ENCODE data around the gene PTPN3. TPM values are rescaled to one million over a fixed set of nuclear protein-coding genes. Genes with fewer than 3 reads are reported as not detected.
"Not testable (repeated sequence)": the region's sequence is repeated elsewhere in the genome, so short reads cannot be mapped to it uniquely, and the experiment has no call there.

Gene PTPN3
- total RNA-seq, 2 donors from 2014 or later, result 6.9 to 7.9 TPM

DNA sequence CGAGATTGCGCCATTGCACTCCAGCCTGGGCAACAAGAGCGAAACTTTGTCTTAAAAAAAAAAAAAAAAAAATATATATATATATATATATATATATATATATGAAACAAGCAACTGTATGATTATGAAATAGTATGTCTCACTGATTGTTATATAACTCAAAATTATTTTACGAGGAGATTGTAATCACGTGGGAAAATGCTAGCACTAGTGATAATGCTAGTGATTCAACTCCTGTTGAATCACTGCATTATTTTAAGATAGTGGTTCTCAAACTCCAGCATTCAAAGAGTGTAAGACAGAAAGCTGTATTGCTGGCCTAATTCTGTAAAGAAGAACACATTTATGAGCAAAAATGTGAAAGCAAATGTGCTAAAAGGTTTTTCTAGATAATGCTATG lies 12.4 kb upstream of the PTPN3 start:
- Histone ChIP-seq H3K9me3 (no peaks in the 10 kb centered on the region), H3K4me1 (no peaks in the 10 kb centered on the region), H3K27me3 (no peaks in the 10 kb centered on the region), H3K36me3 (no peaks in the 10 kb centered on the region), H3K4me3 (no peak overlapping the region), H3K27ac (no peak overlapping the region)
- TF ChIP-seq, protein P1, sequence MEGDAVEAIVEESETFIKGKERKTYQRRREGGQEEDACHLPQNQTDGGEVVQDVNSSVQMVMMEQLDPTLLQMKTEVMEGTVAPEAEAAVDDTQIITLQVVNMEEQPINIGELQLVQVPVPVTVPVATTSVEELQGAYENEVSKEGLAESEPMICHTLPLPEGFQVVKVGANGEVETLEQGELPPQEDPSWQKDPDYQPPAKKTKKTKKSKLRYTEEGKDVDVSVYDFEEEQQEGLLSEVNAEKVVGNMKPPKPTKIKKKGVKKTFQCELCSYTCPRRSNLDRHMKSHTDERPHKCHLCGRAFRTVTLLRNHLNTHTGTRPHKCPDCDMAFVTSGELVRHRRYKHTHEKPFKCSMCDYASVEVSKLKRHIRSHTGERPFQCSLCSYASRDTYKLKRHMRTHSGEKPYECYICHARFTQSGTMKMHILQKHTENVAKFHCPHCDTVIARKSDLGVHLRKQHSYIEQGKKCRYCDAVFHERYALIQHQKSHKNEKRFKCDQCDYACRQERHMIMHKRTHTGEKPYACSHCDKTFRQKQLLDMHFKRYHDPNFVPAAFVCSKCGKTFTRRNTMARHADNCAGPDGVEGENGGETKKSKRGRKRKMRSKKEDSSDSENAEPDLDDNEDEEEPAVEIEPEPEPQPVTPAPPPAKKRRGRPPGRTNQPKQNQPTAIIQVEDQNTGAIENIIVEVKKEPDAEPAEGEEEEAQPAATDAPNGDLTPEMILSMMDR (IDR thresholded peaks at IDR 0.05), result no peak
- no peak for DNase-seq (ENCODE audit: low spot score)

DNA sequence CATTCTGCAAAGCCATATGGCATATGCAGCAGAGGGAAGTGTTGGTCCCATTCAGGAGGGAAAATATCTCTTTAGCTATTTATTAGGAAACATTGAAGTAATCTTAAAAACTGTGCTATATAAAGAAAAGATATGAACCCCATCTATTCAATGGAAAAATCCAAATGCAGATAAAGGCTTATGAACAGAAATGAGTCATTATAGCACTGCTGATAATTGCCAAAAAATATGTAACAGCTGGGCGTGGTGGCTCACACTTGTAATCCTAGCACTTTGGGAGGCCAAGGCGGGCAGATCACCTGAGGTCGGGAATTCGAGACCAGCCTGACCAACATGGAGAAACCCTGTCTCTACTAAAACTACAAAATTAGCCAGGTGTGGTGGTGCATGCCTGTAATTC lies 11.9 kb upstream of the PTPN3 start:
- not testable (repeated sequence) for H3K36me3 ChIP-seq; H3K4me3 ChIP-seq; H3K9me3 ChIP-seq; H3K27me3 ChIP-seq; H3K4me1 ChIP-seq; H3K27ac ChIP-seq; DNase-seq (ENCODE audit: low spot score)

DNA sequence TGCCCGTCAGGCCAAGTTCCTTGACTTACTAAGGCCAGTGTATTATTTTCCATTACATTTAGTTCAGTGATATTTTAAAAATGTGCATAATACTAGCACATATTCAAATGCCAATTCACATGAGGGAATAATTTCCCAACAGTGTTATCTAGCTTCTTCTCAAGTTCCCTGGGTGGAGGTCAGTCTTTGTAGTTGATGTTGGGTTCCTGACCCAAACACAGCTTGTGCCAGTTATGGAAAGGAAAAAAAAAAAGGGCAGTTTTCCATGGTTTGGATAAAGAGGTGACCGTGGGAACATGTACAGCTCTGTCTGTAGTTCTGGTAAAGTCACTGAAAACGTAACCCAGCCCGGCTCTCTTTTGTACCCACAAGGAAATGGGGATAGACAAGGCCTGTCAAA lies 11.5 kb upstream of the PTPN3 start:
- Histone ChIP-seq H3K36me3 (no peaks in the 10 kb centered on the region), H3K4me3 (no peak overlapping the region), H3K4me1 (no peaks in the 10 kb centered on the region), H3K9me3 (no peaks in the 10 kb centered on the region), H3K27me3 (no peaks in the 10 kb centered on the region), H3K27ac (no peak overlapping the region)
- TF ChIP-seq, protein P1 (IDR thresholded peaks at IDR 0.05), result no peak
- no peak for DNase-seq (ENCODE audit: low spot score)

DNA sequence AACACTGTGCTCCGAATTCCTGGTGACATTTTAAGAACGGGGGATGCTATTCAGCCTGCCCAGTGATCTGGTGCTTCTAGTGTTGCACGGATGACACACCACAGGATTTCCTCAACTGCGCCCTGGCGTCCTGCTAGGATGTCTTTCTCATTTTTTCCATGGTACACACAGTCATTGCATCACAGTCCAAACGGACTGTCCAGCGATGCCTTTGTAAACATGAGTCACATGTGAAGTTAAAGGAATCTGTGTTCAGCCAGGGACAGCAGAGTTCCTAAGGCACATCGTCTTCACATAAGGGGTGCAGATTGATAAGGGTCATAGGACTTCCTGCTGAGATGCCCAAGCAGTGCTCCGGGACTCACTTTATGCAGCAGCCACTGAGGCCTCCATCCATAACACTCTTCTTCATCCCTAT lies 9.3 kb upstream of the PTPN3 start:
- TF ChIP-seq, protein P1 (IDR thresholded peaks at IDR 0.05), result no peak

DNA sequence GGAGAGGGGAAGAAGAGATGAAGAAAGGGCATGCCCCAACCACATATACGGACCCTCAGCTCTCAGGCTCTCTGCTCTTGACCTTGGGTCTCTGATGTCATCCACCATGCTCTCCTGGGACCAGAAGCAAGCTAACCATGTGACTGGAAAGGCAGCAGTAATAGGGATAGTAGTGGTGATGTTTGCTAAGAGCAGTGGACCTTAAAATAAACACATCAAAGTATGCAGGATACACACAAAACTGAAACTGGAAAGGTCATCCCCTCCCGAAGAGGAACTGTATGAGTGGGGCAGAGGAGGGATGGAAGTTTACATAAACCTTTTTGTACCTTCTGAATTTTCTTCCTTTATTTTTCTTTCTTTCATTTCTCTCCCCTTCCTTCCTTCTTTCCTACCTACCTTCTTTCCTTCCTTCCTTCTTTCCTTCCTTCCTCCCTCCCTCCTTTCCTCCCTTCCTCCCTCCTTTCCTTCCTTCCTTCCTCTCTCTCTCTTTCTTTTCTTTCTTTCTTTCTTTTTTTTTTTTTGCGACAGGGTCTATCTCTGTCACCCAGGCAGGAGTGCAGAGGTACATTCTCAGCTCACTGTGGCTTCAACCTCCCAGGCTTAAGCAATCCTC lies 8.1 kb upstream of the PTPN3 start:
- DNase-seq (ENCODE audit: low spot score), result no peak
- Histone ChIP-seq H3K27ac (no peak overlapping the region), H3K4me1 (no peaks in the 10 kb centered on the region), H3K36me3 (no peaks in the 10 kb centered on the region), H3K9me3 (no peaks in the 10 kb centered on the region), H3K4me3 (no peak overlapping the region), H3K27me3 (no peaks in the 10 kb centered on the region)
- TF ChIP-seq, protein P1 (IDR thresholded peaks at IDR 0.05), result no peak

More for the DNA sequence above, 9.3 kb upstream of the PTPN3 start:
- Histone ChIP-seq H3K4me1 (no peaks in the 10 kb centered on the region), H3K36me3 (no peaks in the 10 kb centered on the region), H3K27me3 (no peaks in the 10 kb centered on the region), H3K27ac (no peak overlapping the region), H3K9me3 (no peaks in the 10 kb centered on the region), H3K4me3 (no peak overlapping the region)
- peak; percentile 79 for DNase-seq (ENCODE audit: low spot score)

DNA sequence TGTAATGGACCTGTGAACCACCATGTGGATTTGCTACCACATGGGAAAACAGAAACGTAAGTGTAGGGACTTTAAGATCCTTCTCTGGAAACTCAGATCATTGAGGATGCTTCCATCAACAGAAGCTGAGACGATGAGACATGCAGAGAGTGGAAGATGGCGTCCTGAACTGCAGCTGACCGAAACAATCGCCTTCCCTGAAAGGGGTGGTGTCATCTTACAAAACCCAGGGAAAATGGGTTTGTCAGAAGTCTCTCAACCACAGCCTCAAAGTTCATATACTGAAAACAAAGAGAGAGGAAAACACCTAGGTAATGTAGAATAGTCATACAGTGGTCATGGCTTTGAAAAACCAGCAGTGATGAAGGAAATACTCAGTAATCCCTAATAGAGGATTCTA lies 6.6 kb upstream of the PTPN3 start:
- no peaks in the 10 kb centered on the region for H3K9me3 ChIP-seq
- H3K36me3 ChIP-seq, result no peaks in the 10 kb centered on the region
- H3K27me3 ChIP-seq, result no peaks in the 10 kb centered on the region
- H3K4me3 ChIP-seq, result no peak overlapping the region
- TF ChIP-seq, protein P1 (IDR thresholded peaks at IDR 0.05), result no peak
- no peak overlapping the region for H3K27ac ChIP-seq
- no peak for DNase-seq (ENCODE audit: low spot score)
- H3K4me1 ChIP-seq, result no peaks in the 10 kb centered on the region
